Gastroesophageal sphincter (tissue), 4 donors: ENCODE results near the gene PPP1R11. TPM values are rescaled to one million over a fixed set of nuclear protein-coding genes. Genes with fewer than 3 reads are reported as not detected.

Experiments used
- ATAC-seq: fragments of 150-250 bp; one replicate; pipeline ENCODE4 v1.9.1; 2016; ENCODE audit warnings: mild to moderate bottlenecking, moderate library complexity
- H3K27ac ChIP-seq, 4 donors: fragments of 200-600 bp; sonication (generic) in 3 of 4; 1 replicate in 3 of 4; 2 replicates in 1 of 4; pipeline ENCODE4 v1.5.1; 2016 to 2019
- H3K27me3 ChIP-seq: fragments of 200-600 bp; sonication (generic); one replicate; pipeline ENCODE4 v1.5.1; 2019
- H3K36me3 ChIP-seq, 2 donors: fragments of 200-600 bp; sonication (generic); one replicate each; pipeline ENCODE4 v1.5.1; 2019; ENCODE audit warnings: control low read depth in 1 of 2
- H3K4me1 ChIP-seq, 3 donors: fragments of 200-600 bp; sonication (generic); 1 replicate in 2 of 3; 2 replicates in 1 of 3; pipeline ENCODE4 v1.5.1; 2016 to 2019; ENCODE audit warnings: control low read depth in 2 of 3
- H3K4me3 ChIP-seq, 2 donors: fragments of 200-600 bp; sonication (generic); one replicate each; pipeline ENCODE4 v1.5.1; 2019; ENCODE audit warnings: mild to moderate bottlenecking in 1 of 2, moderate library complexity in 1 of 2
- H3K9me3 ChIP-seq, 3 donors: fragments of 200-600 bp; sonication (generic); one replicate each; pipeline ENCODE4 v1.5.1; 2017 to 2019; ENCODE audit warnings: control low read depth in 2 of 3
- CTCF ChIP-seq, 4 experiments: fragments of 200-600 bp in 2 of 4; fragments of 450-650 bp in 2 of 4; sonication (generic) in 1 of 4; IDR thresholded peaks; one replicate each; pipeline ENCODE4 v1.5.1; 2017 to 2019; ENCODE audit warnings: antibody characterized with exemption in 4 of 4, mild to moderate bottlenecking in 2 of 4, moderate library complexity in 2 of 4
- EP300 ChIP-seq: sonication (generic); formaldehyde crosslinking; IDR thresholded peaks from one replicate; pipeline ENCODE4 v1.6.1; 2017; ENCODE audit warnings: antibody characterized with exemption, mild to moderate bottlenecking
- POLR2A ChIP-seq, 2 donors: fragments of 450-650 bp; IDR thresholded peaks; one replicate each; pipeline ENCODE4 v1.6.1; 2017; ENCODE audit warnings: antibody characterized with exemption in 2 of 2, mild to moderate bottlenecking in 2 of 2, moderate library complexity in 1 of 2
- POLR2AphosphoS5 ChIP-seq: sonication (generic); formaldehyde crosslinking; IDR thresholded peaks from one replicate; pipeline ENCODE4 v1.6.1; 2017; ENCODE audit warnings: antibody characterized with exemption
- WGBS, 2 donors: methylation state at CpG; one replicate each; pipeline ENCODE4 v1.1.5; 2018; ENCODE audit warnings: low coverage in 1 of 2; 5-methylcytosine and 5-hydroxymethylcytosine counted together
- total RNA-seq, 4 donors: library from RNA; depleted of rRNA; stranded (reverse); fragments of >200 nt; gene quantifications; one replicate each; pipeline ENCODE4 v1.1.0, GENCODE V29; 2016

The PPP1R11 gene
- total RNA-seq, 4 donors from 2014 or later = 49.4 to 63.1 (median 57.5) TPM

GRCh38 chr6:30060606-30061091, 6.3 kb upstream of the PPP1R11 start:
- WGBS, 2 donors = 0% methylated on average over 13 to 16 of the region's 24 CpGs
- H3K4me3 ChIP-seq = peak overlapping the region; percentile 72 to 76

GRCh38 chr6:30061092-30061857, 5.7 kb upstream of the PPP1R11 start, which contains the start of gene POLR1H:
TSS of gene POLR1H (plus strand) at chr6:30061265. CDS start at chr6:30061525, 260 bp downstream.
- Histone ChIP-seq H3K4me3 (peak within 1 kb of the TSS; percentile 72 to 76), H3K9me3 (no peaks in the 10 kb centered on the region), H3K27ac (peak within 1 kb of the TSS; percentile 79 to 94 (median 88)), H3K27me3 (no peaks in the 10 kb centered on the region), H3K36me3 (peaks cover 0 to 33% of the 10 kb centered on the region in 2 donors), H3K4me1 (peaks cover 4 to 45% (median 19%) of the 10 kb centered on the region in 3 donors)
- WGBS, 2 donors = 0% methylated on average over 4 to 28 of the region's 48 CpGs
- TF ChIP-seq EP300 = no peak
- peak in 1 of 4 experiments; percentile 11 for TF ChIP-seq CTCF (IDR thresholded peaks at IDR 0.05)
- peak; percentile 95 for TF ChIP-seq POLR2AphosphoS5
- TF ChIP-seq POLR2A (IDR thresholded peaks at IDR 0.05) = peak; percentile 77 to 87
- ATAC-seq = peak; percentile 99

More at GRCh38 chr6:30060606-30061091, 6.3 kb upstream of the PPP1R11 start:
- peaks cover 4 to 39% (median 13%) of the 10 kb centered on the region in 3 donors for H3K4me1 ChIP-seq
- TF ChIP-seq POLR2A (IDR thresholded peaks at IDR 0.05) = no peak
- no peak for TF ChIP-seq CTCF (IDR thresholded peaks at IDR 0.05)
- no peak for TF ChIP-seq POLR2AphosphoS5
- TF ChIP-seq EP300 = no peak
- no peaks in the 10 kb centered on the region for H3K9me3 ChIP-seq
- H3K36me3 ChIP-seq = peaks cover 0 to 39% of the 10 kb centered on the region in 2 donors
- no peaks in the 10 kb centered on the region for H3K27me3 ChIP-seq
- peak overlapping the region; percentile 79 to 94 (median 88) for H3K27ac ChIP-seq
- ATAC-seq = peak; percentile 6

GRCh38 chr6:30061858-30062458, 5.0 kb upstream of the PPP1R11 start:
- peak overlapping the region; percentile 72 to 76 for H3K4me3 ChIP-seq
- peak; percentile 16 for ATAC-seq
- H3K4me1 ChIP-seq = peaks cover 4 to 47% (median 20%) of the 10 kb centered on the region in 3 donors
- H3K36me3 ChIP-seq = peaks cover 0 to 26% of the 10 kb centered on the region in 2 donors
- TF ChIP-seq EP300 = no peak
- no peak for TF ChIP-seq CTCF (IDR thresholded peaks at IDR 0.05)
- no peak for TF ChIP-seq POLR2A (IDR thresholded peaks at IDR 0.05)
- TF ChIP-seq POLR2AphosphoS5 = no peak
- H3K27ac ChIP-seq = peak overlapping the region; percentile 63 to 94 (median 88)
- 57 to 59% methylated on average over 10 to 13 of the region's 13 CpGs for WGBS, 2 donors
- no peaks in the 10 kb centered on the region for H3K27me3 ChIP-seq
- H3K9me3 ChIP-seq = no peaks in the 10 kb centered on the region

GRCh38 chr6:30062471-30063178, 4.4 kb upstream of the PPP1R11 start:
- Histone ChIP-seq H3K27me3 (no peaks in the 10 kb centered on the region), H3K27ac (no peak overlapping the region), H3K36me3 (peaks cover 0 to 20% of the 10 kb centered on the region in 2 donors), H3K4me3 (no peak overlapping the region), H3K9me3 (no peaks in the 10 kb centered on the region), H3K4me1 (peaks cover 4 to 51% (median 20%) of the 10 kb centered on the region in 3 donors)
- TF ChIP-seq CTCF (IDR thresholded peaks at IDR 0.05) (no peak), POLR2AphosphoS5 (no peak), EP300 (no peak), POLR2A (IDR thresholded peaks at IDR 0.05) (no peak)
- ATAC-seq = no peak
- WGBS, 2 donors = 87 to 96% methylated on average over 6 of the region's 7 CpGs
